Colonic mucosa (tissue), 4 donors: ENCODE data around the gene NTNG1. TPM values are rescaled to one million over a fixed set of nuclear protein-coding genes. Genes with fewer than 3 reads are reported as not detected.
A peak's percentile ranks its signal among the peaks of the same experiment; 100 is the strongest.

Source experiments
- DNase-seq: peaks from one replicate; pipeline ENCODE4 v3.0.0-alpha.2; 2020
- H3K27ac ChIP-seq: fragments of 200-600 bp; one replicate; pipeline ENCODE4 v1.8.0; 2021
- H3K27me3 ChIP-seq: fragments of 200-600 bp; one replicate; pipeline ENCODE4 v1.8.0; 2021
- H3K36me3 ChIP-seq: fragments of 200-600 bp; one replicate; pipeline ENCODE4 v1.8.0; 2021
- H3K4me1 ChIP-seq: fragments of 200-600 bp; one replicate; pipeline ENCODE4 v1.8.0; 2021; ENCODE audit warnings: mild to moderate bottlenecking
- H3K4me3 ChIP-seq: fragments of 200-600 bp; one replicate; pipeline ENCODE4 v1.8.0; 2021
- H3K9ac ChIP-seq, 2 donors: one replicate each; pipeline ENCODE4 v1.7.0; 2013; ENCODE audit warnings: control low read depth in 2 of 2, low read depth in 2 of 2, low read length in 2 of 2
- H3K9me3 ChIP-seq: fragments of 200-600 bp; one replicate; pipeline ENCODE4 v1.8.0; 2021
- CTCF ChIP-seq: fragments of 200-600 bp; IDR thresholded peaks from one replicate; pipeline ENCODE4 v1.8.0; 2022; ENCODE audit warnings: antibody characterized with exemption, mild to moderate bottlenecking
- intact Hi-C: fragments of 100-400 bp; cut with DNase I; formaldehyde crosslinking; loops from one replicate; pipeline ENCODE4 v1.14.1; 2022
- total RNA-seq, 2 donors: library from RNA; stranded (reverse); fragmentation: NEBNext Ultra II Directional in 1 of 2; extraction: Animal tissue kit (Norgen Biotek cat#: 25700) in 1 of 2; gene quantifications; one replicate each; pipeline ENCODE4 v1.2.1, GENCODE V29; 2021
- donor health status: healthy.
- donor health status: DM: no; HTN: no; CAD: no.
- donor health status: DM: no; HTN: no; CAD: no.

The NTNG1 gene
- total RNA-seq, 2 donors from 2014 or later, result 0.30 to 0.88 TPM

GRCh38 chr1:107138767-107139445 lies 1.9 kb upstream of the NTNG1 start:
- Histone ChIP-seq H3K4me1 (no peaks in the 10 kb centered on the region), H3K27ac (no peak overlapping the region), H3K9me3 (no peaks in the 10 kb centered on the region), H3K9ac (no peak overlapping the region), H3K27me3 (peaks cover 21% of the 10 kb centered on the region), H3K36me3 (no peaks in the 10 kb centered on the region), H3K4me3 (no peak overlapping the region)
- TF ChIP-seq CTCF, result no peak
- intact Hi-C loops, result no loop called here
- DNase-seq, result no peak

GRCh38 chr1:107139833-107140702 lies 771 bp upstream of the NTNG1 start:
- H3K4me1 ChIP-seq, result no peaks in the 10 kb centered on the region
- H3K9ac ChIP-seq, result no peak overlapping the region
- no peaks in the 10 kb centered on the region for H3K9me3 ChIP-seq
- H3K4me3 ChIP-seq, result peak overlapping the region; percentile 38
- TF ChIP-seq CTCF, result no peak
- intact Hi-C loops, result no loop called here
- peaks cover 21% of the 10 kb centered on the region for H3K27me3 ChIP-seq
- DNase-seq, result peak; percentile 26
- H3K27ac ChIP-seq, result no peak overlapping the region
- H3K36me3 ChIP-seq, result no peaks in the 10 kb centered on the region

- no peak overlapping the region for H3K9ac ChIP-seq
- TF ChIP-seq CTCF, result no peak
- H3K4me1 ChIP-seq, result no peaks in the 10 kb centered on the region
- H3K9me3 ChIP-seq, result no peaks in the 10 kb centered on the region
- peaks cover 21% of the 10 kb centered on the region for H3K27me3 ChIP-seq
- H3K36me3 ChIP-seq, result no peaks in the 10 kb centered on the region
- no peak overlapping the region for H3K27ac ChIP-seq
- peak; percentile 20 for DNase-seq
- peak overlapping the region; percentile 38 for H3K4me3 ChIP-seq
- intact Hi-C loops, result no loop called here
These were observed 770 bp downstream of the NTNG1 start for GRCh38 chr1:107141491-107142126.

GRCh38 chr1:107142140-107142542 lies 1.3 kb downstream of the NTNG1 start:
- intact Hi-C loops, result no loop called here
- no peak overlapping the region for H3K27ac ChIP-seq
- no peak for DNase-seq
- no peak overlapping the region for H3K4me3 ChIP-seq
- no peak overlapping the region for H3K9ac ChIP-seq
- no peaks in the 10 kb centered on the region for H3K4me1 ChIP-seq
- no peaks in the 10 kb centered on the region for H3K36me3 ChIP-seq
- TF ChIP-seq CTCF, result peak; percentile 67
- H3K9me3 ChIP-seq, result no peaks in the 10 kb centered on the region
- peaks cover 21% of the 10 kb centered on the region for H3K27me3 ChIP-seq

- intact Hi-C loops, result no loop called here
- no peak for TF ChIP-seq CTCF
- Histone ChIP-seq H3K27me3 (peaks cover 21% of the 10 kb centered on the region), H3K9ac (no peak overlapping the region), H3K4me3 (no peak overlapping the region), H3K9me3 (no peaks in the 10 kb centered on the region), H3K4me1 (no peaks in the 10 kb centered on the region), H3K27ac (no peak overlapping the region), H3K36me3 (no peaks in the 10 kb centered on the region)
- DNase-seq, result no peak
These were observed 1.8 kb downstream of the NTNG1 start for GRCh38 chr1:107142666-107143065.
